Erythroblast (primary cell): ENCODE results near the gene SRPK2.

Experiments
- GATA1 ChIP-seq: IDR thresholded peaks from 2 replicates; pipeline ENCODE4 v1.6.1; 2011; ENCODE audit warnings: low read depth, mild to moderate bottlenecking, control low read depth, low read length, moderate library complexity
- POLR2A ChIP-seq: IDR thresholded peaks from 2 replicates; pipeline ENCODE4 v1.6.1; 2011; ENCODE audit warnings: mild to moderate bottlenecking, low read length

DNA sequence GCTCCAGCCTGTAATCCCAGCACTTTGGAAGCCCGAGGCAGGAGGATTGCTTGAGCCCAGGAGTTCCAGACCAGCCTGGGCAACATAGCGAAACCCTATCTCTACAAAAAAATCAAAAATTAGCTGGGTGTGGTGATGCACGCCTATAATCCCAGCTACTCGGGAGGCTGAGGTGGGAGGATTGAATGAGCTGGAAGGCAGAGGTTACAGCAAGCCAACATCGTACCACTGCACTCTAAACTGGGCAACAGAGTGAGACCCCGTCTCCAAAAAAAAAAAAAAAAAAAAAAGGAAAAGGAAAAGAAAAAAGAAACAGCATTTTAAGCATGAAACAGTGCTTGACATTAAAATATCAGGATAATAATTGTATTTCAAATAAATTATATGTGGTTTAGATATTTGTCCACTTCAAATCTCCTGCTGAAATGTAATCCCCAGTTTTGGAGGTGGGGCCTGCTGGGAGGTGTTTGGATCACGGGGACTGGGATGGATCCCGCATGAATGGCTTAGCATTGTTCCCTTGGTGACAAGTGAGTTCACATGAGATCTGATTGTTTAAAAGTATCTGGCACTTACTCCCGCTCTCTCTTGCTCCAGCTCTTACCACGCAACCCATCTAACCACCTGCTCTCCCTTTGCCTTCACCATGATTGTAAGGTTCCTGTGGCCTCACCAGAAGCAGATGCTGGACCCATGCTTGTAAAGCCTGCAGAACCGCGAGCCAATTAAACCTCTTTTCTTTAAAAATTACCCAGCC lies 103.4 kb downstream of the SRPK2 start:
- no peak for TF ChIP-seq POLR2A
- no peak for TF ChIP-seq GATA1
